HCT116 (cell line): Measurements from ENCODE around the gene KIF5C. TPM values are rescaled to one million over a fixed set of nuclear protein-coding genes. Genes with fewer than 3 reads are reported as not detected.

Experiments
- ATAC-seq: fragments of 200-7000 bp; cut with Tn5 transposase; 2 replicates; pipeline ENCODE4 v1.9.1; 2020; ENCODE audit warnings: mild to moderate bottlenecking, moderate library complexity
- BruUV-seq: library from RNA; stranded (reverse); fragments of 400-500 nt; replicated peaks from 2 replicates; lab custom pipeline; 2021; lab: Mats Ljungman, UMichigan
- CTCF ChIA-PET: fragments of 300-600 bp; sonication (Branson Sonifier 250); formaldehyde crosslinking; loops from one replicate; lab custom pipeline; 2021; ENCODE audit warnings: antibody characterized with exemption; lab: Charles Lee
- POLR2A ChIA-PET: fragments of 300-600, 350-600 bp; sonication (Branson Sonifier 250); formaldehyde crosslinking; loops from one replicate; lab custom pipeline; 2021; ENCODE audit warnings: antibody characterized with exemption; lab: Charles Lee
- RAD21 ChIA-PET, 2 experiments: fragments of 300-600 bp; sonication (Branson Sonifier 250); formaldehyde crosslinking; loops; one replicate each; lab custom pipeline; 2023; ENCODE audit warnings: low total read pairs in 2 of 2; ENCODE audit not compliant: uncharacterized antibody in 2 of 2, unreplicated experiment in 2 of 2, low non-redundant PET in 1 of 2; lab: Charles Lee
- DNase-seq: peaks from one replicate; pipeline ENCODE4 v3.0.0-alpha.2; 2010; ENCODE audit warnings: low read depth, low spot score
- H2AFZ ChIP-seq: fragments of 200-600 bp; shearing (Covaris generic), sonication (generic); 2 replicates; pipeline ENCODE4 v1.6.1; 2017; ENCODE audit warnings: low read depth, mixed run types, mixed read lengths, antibody characterized with exemption, low read length; ENCODE audit not compliant: poor library complexity, severe bottlenecking
- H3K27ac ChIP-seq: 2 replicates; pipeline ENCODE4 v1.5.1; 2012; ENCODE audit warnings: low read depth, low read length
- H3K27me3 ChIP-seq: fragments of 200-600 bp; sonication (generic); 2 replicates; pipeline ENCODE4 v1.6.1; 2016; ENCODE audit warnings: mixed run types, low read length, mixed read lengths; ENCODE audit not compliant: insufficient read depth
- H3K36me3 ChIP-seq, 2 experiments: fragments of 200-500 bp in 1 of 2; fragments of 200-600 bp in 1 of 2; sonication (Bioruptor generic) in 1 of 2; sonication (generic) in 1 of 2; 2 replicates each; pipeline versions ENCODE4 v1.5.1 to v1.6.1; 2014 to 2016; ENCODE audit warnings: low read length in 2 of 2, inconsistent platforms in 1 of 2, mixed read lengths in 1 of 2, mixed run types in 1 of 2; ENCODE audit not compliant: insufficient read depth in 2 of 2, control insufficient read depth in 1 of 2
- H3K4me1 ChIP-seq, 2 experiments: fragments of 200-600 bp in 1 of 2; sonication (generic) in 1 of 2; 2 replicates each; pipeline versions ENCODE4 v1.5.1 to v1.6.1; 2012 to 2017; ENCODE audit warnings: low read length in 2 of 2, inconsistent platforms in 1 of 2, mild to moderate bottlenecking in 1 of 2, mixed read lengths in 1 of 2, mixed run types in 1 of 2, moderate library complexity in 1 of 2; ENCODE audit not compliant: insufficient read depth in 2 of 2, control insufficient read depth in 1 of 2
- H3K4me2 ChIP-seq: fragments of 200-600 bp; sonication (generic); 2 replicates; pipeline ENCODE4 v1.6.1; 2017; ENCODE audit warnings: mixed run types, low read length, mixed read lengths
- H3K4me3 ChIP-seq, 2 experiments: fragments of 200-600 bp in 1 of 2; sonication (generic) in 1 of 2; replicated peaks in 1 of 2; 2 replicates each; pipeline ENCODE4 v1.5.1; 2011 to 2016; ENCODE audit warnings: low read length in 2 of 2, control low read depth in 1 of 2, low read depth in 1 of 2, mild to moderate bottlenecking in 1 of 2, mixed read lengths in 1 of 2, mixed run types in 1 of 2
- H3K79me2 ChIP-seq: fragments of 200-600 bp; sonication (generic); 2 replicates; pipeline ENCODE4 v1.6.1; 2017; ENCODE audit warnings: mild to moderate bottlenecking, mixed run types, low read length, moderate library complexity, mixed read lengths; ENCODE audit not compliant: insufficient read depth
- H3K9ac ChIP-seq: fragments of 200-600 bp; sonication (generic); 2 replicates; pipeline ENCODE4 v1.6.1; 2016; ENCODE audit warnings: low read length, mixed read lengths
- H3K9me2 ChIP-seq: fragments of 200-600 bp; sonication (generic), shearing (Covaris generic); 2 replicates; pipeline ENCODE4 v1.6.1; 2017; ENCODE audit warnings: mixed run types, mild to moderate bottlenecking, moderate library complexity; ENCODE audit not compliant: insufficient read depth
- H3K9me3 ChIP-seq, 2 experiments: fragments of 200-500 bp in 1 of 2; fragments of 200-600 bp in 1 of 2; sonication (Bioruptor generic) in 1 of 2; sonication (generic) in 1 of 2; 2 replicates each; pipeline ENCODE4 v1.6.1; 2014 to 2017; ENCODE audit warnings: low read length in 2 of 2, mixed read lengths in 2 of 2, inconsistent platforms in 1 of 2, low read depth in 1 of 2, mild to moderate bottlenecking in 1 of 2, mixed run types in 1 of 2, moderate library complexity in 1 of 2; ENCODE audit not compliant: control insufficient read depth in 1 of 2, insufficient read depth in 1 of 2
- H4K20me1 ChIP-seq: fragments of 200-600 bp; sonication (generic), shearing (Covaris generic); 2 replicates; pipeline ENCODE4 v1.6.1; 2017; ENCODE audit warnings: mixed run types, mild to moderate bottlenecking, moderate library complexity; ENCODE audit not compliant: insufficient read depth
- CBX3 ChIP-seq: IDR thresholded peaks from 2 replicates; pipeline ENCODE4 v1.6.1; 2012; ENCODE audit warnings: low read depth
- CTCF ChIP-seq, 3 experiments: fragments of 200-600 bp in 1 of 3; sonication (generic) in 1 of 3; IDR thresholded peaks in 2 of 3; conservative IDR thresholded peaks in 1 of 3; 2 replicates each; pipeline ENCODE4 v1.5.1; 2012 to 2017; ENCODE audit warnings: low read depth in 2 of 3, low read length in 2 of 3, antibody characterized with exemption in 1 of 3, borderline replicate concordance in 1 of 3, control low read depth in 1 of 3, mild to moderate bottlenecking in 1 of 3, mixed read lengths in 1 of 3, mixed run types in 1 of 3, moderate library complexity in 1 of 3; ENCODE audit not compliant: insufficient read depth in 1 of 3
- EGR1 ChIP-seq: IDR thresholded peaks from 2 replicates; pipeline ENCODE4 v1.6.1; 2012; ENCODE audit warnings: low read depth
- EZH2 ChIP-seq: fragments of 200-600 bp; sonication (generic); IDR thresholded peaks from 2 replicates; pipeline ENCODE4 v1.6.1; 2017; ENCODE audit warnings: antibody characterized with exemption, mixed run types
- JUND ChIP-seq: IDR thresholded peaks from 2 replicates; pipeline ENCODE4 v1.6.1; 2012
- MAX ChIP-seq: IDR thresholded peaks from 2 replicates; pipeline ENCODE4 v1.6.1; 2012
- RAD21 ChIP-seq: IDR thresholded peaks from 2 replicates; pipeline ENCODE4 v1.6.1; 2012; ENCODE audit warnings: low read depth, mild to moderate bottlenecking
- SIN3A ChIP-seq: IDR thresholded peaks from 2 replicates; pipeline ENCODE4 v1.6.1; 2012; ENCODE audit warnings: low read depth
- SRF ChIP-seq: IDR thresholded peaks from 2 replicates; pipeline ENCODE4 v1.6.1; 2012; ENCODE audit warnings: low read depth
- ZBTB33 ChIP-seq: IDR thresholded peaks from 2 replicates; pipeline ENCODE4 v1.6.1; 2011; ENCODE audit warnings: mild to moderate bottlenecking, low read length, moderate library complexity; ENCODE audit not compliant: insufficient replicate concordance; ENCODE audit errors: extremely low read depth
- ZNF274 ChIP-seq: fragments of 200-500 bp; sonication (Bioruptor generic); IDR thresholded peaks from 2 replicates; pipeline ENCODE4 v1.6.1; 2014; ENCODE audit warnings: mild to moderate bottlenecking, low read depth, low read length, inconsistent platforms
- intact Hi-C: fragments of 100-400 bp; cut with micrococcal nuclease; formaldehyde crosslinking; loops from 2 replicates; pipeline ENCODE4 v1.10.0; 2022
- total RNA-seq: library from RNA; stranded (reverse); gene quantifications from one replicate; pipeline ENCODE4 v1.2.1, GENCODE V29; 2021; ENCODE audit not compliant: unreplicated experiment

KIF5C gene
- total RNA-seq, 1 experiment from 2014 or later = 6.5 TPM

GRCh38 chr2:148877403-148877740, 2.3 kb downstream of the KIF5C start (continued):
- TF ChIP-seq CTCF (IDR thresholded peaks at IDR 0.05 in 2 of 3, conservative IDR thresholded peaks at IDR 0.05 in 1 of 3; ENCODE audit: borderline replicate concordance in 1 of 3, insufficient read depth in 1 of 3, low read depth in 2 of 3, low read length in 2 of 3) = no peak
- no peak for TF ChIP-seq SRF
- TF ChIP-seq, all 23 proteins: peak for 0

- no peak overlapping the region for H3K9ac ChIP-seq
- TF ChIP-seq ZNF274 (no peak), JUND (no peak), SIN3A (no peak), ZBTB33 (no peak), SRF (no peak), RAD21 (no peak), EZH2 (no peak), EGR1 (no peak), CBX3 (no peak), MAX (no peak)
- ATAC-seq (no peak), DNase-seq (no peak)
- no peaks in the 10 kb centered on the region for H3K36me3 ChIP-seq
- no peaks in the 10 kb centered on the region for H3K27me3 ChIP-seq
- ChIA-PET POLR2A (no interaction called here), CTCF (no interaction called here), RAD21 (no interaction called here)
- intact Hi-C loops = no loop called here
- no peaks in the 10 kb centered on the region for H3K9me3 ChIP-seq
- no peak overlapping the region for H3K27ac ChIP-seq
- no peaks in the 10 kb centered on the region for H4K20me1 ChIP-seq
- H3K4me1 ChIP-seq = no peaks in the 10 kb centered on the region
- no peak overlapping the region for H2AFZ ChIP-seq
- H3K4me2 ChIP-seq = no peak overlapping the region
- no peaks in the 10 kb centered on the region for H3K9me2 ChIP-seq
- no peak overlapping the region for H3K4me3 ChIP-seq
- BruUV-seq = no TSS peak
- H3K79me2 ChIP-seq = no peaks in the 10 kb centered on the region
Measured at GRCh38 chr2:148880636-148881035, 5.6 kb downstream of the KIF5C start.
